Raji (cell line): ENCODE measurements around the gene RNF141.

Experiments
- POLR2A ChIP-seq: IDR thresholded peaks from 2 replicates; pipeline ENCODE4 v1.6.1; 2011; ENCODE audit warnings: low read depth, low read length, control low read depth; ENCODE audit not compliant: insufficient read depth

RNF141 gene

DNA sequence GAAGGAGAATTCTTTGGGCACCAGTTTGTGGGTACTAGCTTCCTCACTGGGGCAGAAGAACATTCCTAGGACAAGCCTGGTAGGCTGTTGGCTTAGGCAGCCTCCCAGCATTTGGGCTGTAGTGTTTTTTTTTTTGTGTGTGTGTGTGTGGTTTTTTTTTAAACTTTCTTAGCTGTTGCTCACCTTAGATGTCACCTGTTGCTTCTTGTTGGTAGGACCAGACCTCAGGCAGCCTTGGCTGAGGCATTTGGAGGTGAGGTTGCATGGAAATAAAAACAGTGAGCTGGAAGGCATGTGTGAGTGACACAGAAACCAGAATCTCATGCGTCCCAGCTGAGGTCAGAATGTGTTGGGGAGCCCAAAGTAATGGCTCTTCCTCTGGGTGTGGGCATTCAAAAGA is 64.6 kb downstream of the RNF141 start:
- TF ChIP-seq POLR2A = no peak

DNA sequence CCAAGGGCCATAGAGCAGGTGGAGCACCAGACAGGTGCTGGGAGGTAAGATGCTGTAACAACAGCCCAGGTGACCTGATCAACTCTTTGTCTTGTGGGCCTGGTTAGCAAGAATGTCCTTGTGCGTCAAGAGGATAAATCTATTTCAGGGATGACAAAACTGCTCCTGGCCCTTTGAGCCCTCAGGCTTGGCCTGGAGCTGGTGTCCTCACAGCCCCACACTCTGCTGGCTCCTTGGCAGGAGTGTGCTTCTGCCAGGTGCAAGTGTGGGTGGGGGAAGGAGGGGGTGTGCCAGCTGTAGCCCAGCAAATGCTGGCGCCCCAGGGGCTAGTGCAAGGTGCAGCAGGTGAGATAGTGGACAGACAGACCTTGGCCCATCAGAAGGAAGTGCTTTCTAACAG is 66.4 kb downstream of the RNF141 start:
- no peak for TF ChIP-seq POLR2A

DNA sequence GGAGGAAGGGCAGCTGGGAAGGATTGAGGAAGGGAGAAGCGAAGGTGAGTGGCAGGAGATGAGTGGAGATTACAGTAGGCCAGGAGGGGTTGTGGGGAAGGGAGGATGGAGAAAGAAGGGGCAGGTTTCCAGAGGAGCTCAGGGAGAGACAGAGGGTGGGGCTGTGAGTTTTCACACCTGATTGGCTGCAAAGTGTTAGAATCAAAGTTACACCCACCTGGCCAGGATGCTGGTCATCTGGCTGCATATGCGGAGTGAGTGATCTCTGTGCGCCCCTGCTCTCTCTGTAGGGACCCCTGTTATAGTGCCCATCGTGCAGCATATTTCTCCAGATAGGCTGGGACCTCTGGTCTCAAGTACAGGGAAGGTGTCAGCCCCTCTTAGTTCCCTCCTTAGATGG is 67.6 kb downstream of the RNF141 start:
- TF ChIP-seq POLR2A = no peak

DNA sequence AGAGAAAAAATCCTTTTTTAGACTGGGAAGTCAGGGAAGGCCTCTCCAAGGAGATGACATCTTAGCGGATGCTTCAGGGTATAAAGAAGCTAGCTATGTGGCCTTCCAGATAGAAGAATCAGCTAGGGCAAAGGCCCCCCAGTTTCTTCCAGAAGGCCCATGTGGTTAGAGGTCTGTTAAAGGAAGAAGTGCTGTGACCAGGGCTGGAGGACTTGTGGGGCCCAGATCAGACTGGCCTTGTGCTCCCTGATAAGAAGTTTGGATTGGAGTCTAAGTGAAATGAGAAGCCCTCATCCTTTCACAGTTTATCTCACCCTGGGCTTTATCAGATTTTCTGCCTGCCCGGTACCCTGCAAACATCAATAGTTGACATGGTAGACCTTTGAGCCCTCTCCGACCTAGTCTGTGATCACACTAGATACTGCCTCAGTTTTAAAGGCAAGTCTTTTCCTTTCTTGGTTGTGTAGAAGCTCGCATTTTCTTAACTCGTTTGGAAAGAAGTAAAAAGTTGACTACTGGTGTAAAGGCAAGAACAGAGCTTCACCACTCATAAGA is 78.2 kb downstream of the RNF141 start:
- TF ChIP-seq POLR2A = no peak
